ENCODE results near the gene SAXO1.

Gene SAXO1

DNA sequence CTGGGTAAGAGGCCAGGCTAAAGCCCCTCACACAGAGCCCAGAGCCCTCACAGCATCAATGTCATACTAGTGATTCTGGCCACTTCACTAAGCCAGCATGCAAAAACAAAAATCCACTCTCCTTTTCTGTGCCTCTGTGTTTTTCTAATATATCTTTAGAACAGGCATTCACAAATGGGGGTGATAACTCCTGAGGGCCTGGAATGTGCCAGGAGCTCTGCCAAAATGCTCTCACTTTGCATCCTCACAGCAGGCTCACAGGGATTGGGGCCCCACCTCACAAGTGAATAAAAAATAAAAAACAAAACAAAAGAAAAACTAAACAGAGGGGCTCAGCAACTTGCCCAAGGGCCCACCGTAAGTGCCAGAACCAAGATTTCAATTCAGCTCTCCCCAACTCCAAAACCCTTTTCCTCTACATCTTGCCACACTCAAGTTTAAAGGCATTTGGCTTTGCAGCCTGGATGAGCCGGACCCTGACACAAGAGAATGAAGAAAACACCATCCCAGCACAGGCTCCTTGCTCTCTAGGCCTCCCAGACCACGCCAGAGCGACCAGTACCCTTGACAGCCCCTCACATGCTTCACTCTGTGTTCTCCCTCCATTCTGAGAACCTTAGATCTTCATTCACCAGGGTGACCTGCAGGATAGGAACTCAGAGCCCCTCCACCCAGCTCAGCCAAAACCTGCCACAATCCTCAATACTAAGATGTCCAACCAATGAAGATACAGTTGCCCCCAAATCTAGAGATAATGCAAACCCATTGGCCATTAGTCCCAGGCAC lies 51.3 kb downstream of the SAXO1 start:
- DNase-seq (ENCODE audit: extremely low read depth, low read depth): no peak
- H3K4me3 ChIP-seq (replicated peaks; ENCODE audit: low read depth, low read length): no peak overlapping the region
- TF ChIP-seq, protein P1, sequence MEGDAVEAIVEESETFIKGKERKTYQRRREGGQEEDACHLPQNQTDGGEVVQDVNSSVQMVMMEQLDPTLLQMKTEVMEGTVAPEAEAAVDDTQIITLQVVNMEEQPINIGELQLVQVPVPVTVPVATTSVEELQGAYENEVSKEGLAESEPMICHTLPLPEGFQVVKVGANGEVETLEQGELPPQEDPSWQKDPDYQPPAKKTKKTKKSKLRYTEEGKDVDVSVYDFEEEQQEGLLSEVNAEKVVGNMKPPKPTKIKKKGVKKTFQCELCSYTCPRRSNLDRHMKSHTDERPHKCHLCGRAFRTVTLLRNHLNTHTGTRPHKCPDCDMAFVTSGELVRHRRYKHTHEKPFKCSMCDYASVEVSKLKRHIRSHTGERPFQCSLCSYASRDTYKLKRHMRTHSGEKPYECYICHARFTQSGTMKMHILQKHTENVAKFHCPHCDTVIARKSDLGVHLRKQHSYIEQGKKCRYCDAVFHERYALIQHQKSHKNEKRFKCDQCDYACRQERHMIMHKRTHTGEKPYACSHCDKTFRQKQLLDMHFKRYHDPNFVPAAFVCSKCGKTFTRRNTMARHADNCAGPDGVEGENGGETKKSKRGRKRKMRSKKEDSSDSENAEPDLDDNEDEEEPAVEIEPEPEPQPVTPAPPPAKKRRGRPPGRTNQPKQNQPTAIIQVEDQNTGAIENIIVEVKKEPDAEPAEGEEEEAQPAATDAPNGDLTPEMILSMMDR (IDR thresholded peaks at IDR 0.05; ENCODE audit: low read depth, low read length, missing control alignments): no peak

DNA sequence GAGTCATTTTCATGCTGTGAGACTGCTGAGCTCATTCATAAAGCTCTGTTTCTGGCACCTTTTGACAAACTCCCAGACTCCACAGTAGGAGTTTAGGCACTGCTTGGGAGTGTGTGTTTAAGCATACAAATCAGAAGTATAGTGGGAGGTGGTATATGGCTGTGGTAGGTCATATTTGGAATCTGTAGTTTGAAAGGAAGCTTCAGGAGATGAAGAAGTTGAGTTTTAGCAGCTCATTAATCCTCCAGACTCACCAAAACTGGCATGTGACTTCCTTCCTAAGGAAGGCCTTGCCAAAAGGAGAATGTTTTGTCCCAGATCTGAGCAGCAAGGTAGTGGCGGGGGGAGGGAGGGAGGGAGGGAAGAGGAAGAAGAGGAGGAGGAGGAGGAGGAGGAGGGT lies 52.8 kb downstream of the SAXO1 start:
- no peak overlapping the region for H3K4me3 ChIP-seq (replicated peaks; ENCODE audit: low read depth, low read length)
- no peak for DNase-seq (ENCODE audit: extremely low read depth, low read depth)
- TF ChIP-seq, protein P1 (IDR thresholded peaks at IDR 0.05; ENCODE audit: low read depth, low read length, missing control alignments): no peak

GRCh38 chr9:18979367-18979766 lies 53.6 kb downstream of the SAXO1 start:
- DNase-seq (ENCODE audit: extremely low read depth, low read depth): no peak
- H3K4me3 ChIP-seq (replicated peaks; ENCODE audit: low read depth, low read length): no peak overlapping the region
- TF ChIP-seq, protein P1 (IDR thresholded peaks at IDR 0.05; ENCODE audit: low read depth, low read length, missing control alignments): no peak

GRCh38 chr9:18978188-18978587 lies 54.8 kb downstream of the SAXO1 start:
- TF ChIP-seq, protein P1 (IDR thresholded peaks at IDR 0.05; ENCODE audit: low read depth, low read length, missing control alignments): no peak
- H3K4me3 ChIP-seq (replicated peaks; ENCODE audit: low read depth, low read length): no peak overlapping the region
- no peak for DNase-seq (ENCODE audit: extremely low read depth, low read depth)

DNA sequence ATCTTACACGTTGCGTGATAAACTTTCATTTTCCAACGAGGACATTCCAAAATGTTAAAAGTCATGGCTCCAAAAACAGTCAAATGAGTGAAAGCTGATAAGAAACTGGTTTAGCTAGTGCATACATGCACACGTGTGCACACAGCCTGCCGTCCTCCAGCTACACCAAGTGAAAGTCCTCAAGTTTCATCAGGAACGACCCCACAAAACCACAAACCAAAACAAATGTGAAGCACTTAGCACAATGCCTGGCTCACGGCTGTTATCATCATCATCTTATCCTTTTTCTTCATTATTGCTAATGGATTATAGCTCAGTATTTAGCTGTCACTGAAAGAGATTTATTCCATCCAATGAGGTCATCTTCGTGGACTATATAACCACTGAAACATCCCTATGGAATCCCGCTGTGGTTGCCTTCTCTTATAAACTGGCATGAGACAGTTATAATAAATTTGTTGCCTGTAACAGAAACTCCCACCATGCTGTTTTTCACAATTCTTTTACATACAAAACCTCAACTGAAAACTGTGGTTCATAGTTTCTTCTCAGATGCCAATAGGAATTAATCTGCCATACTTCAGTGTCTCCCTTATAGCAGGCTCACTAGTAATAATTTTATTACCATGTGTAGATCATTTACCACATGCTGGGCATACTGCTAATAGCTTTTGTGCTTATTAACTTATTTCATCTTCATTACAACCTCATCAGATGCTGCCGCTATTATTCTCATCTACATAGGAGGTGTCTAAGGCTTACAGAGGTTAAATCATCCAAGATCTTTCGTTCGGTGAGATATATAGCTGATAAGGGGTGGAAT lies 56.1 kb downstream of the SAXO1 start:
- peak overlapping the region; percentile 5; the same call in 1 of the 2 replicates for H3K4me3 ChIP-seq (replicated peaks; ENCODE audit: low read depth, low read length)
- DNase-seq (ENCODE audit: extremely low read depth, low read depth): peak; percentile 60
- TF ChIP-seq, protein P1 (IDR thresholded peaks at IDR 0.05; ENCODE audit: low read depth, low read length, missing control alignments): no peak

DNA sequence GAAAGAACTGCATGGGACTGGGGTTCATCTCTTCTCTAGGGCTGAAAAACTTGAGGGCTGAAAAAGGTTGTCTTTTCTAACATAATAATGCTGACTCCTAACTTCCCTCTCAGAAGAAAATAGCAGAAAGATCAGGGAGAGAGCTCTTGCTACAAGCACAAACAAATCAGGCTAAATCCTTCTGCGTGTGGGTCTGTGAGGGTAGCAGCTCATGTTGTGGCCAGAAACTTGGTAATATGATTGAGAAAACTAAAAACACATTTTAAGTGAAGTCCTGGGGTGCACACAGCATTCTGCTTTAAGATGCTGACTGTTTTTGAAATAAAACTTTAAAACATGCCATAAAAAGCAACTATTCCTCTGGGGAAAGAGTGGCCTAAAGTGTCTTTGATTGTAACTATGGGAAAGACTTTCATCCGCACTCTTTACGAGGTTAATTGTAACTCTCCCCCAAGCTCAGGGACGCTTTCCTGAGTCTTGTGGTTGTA lies 56.7 kb downstream of the SAXO1 start:
- peak overlapping the region; percentile 5; the same call in 1 of the 2 replicates for H3K4me3 ChIP-seq (replicated peaks; ENCODE audit: low read depth, low read length)
- TF ChIP-seq, protein P1 (IDR thresholded peaks at IDR 0.05; ENCODE audit: low read depth, low read length, missing control alignments): no peak
- no peak for DNase-seq (ENCODE audit: extremely low read depth, low read depth)
